Measurements from ENCODE around the gene ADAMTS17.

DNA sequence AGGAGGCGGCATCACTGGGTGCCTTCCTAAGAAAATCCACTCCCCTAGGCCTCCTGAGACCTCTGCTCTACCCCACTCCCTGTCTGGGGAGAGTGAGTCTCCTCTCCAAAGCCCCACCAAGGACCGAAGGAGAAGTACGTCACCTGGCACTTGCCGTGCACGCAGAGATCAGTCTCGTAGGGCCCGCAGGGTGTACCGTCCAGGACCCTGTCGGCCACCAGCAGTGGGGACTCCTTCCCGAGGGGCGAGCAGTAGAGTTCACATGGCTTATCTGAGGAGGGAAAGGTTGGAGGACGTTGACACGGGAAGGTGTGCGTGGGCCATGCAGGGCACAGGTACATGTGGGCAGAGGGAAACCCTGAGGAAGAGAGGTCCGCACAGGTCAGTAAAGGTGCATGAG lies 232.9 kb downstream of the ADAMTS17 start:
- TF ChIP-seq FOXP1 (CRISPR knock-in tag; IDR thresholded peaks at IDR 0.05), result no peak
- no peak for TF ChIP-seq STAT5A (IDR thresholded peaks at IDR 0.05; ENCODE audit: borderline replicate concordance, low read length)
- TF ChIP-seq ZNF274 (IDR thresholded peaks at IDR 0.05; ENCODE audit: borderline replicate concordance, low read depth, low read length), result no peak
- no peak for TF ChIP-seq TEAD2 (tag; IDR thresholded peaks at IDR 0.05)
- no peak for TF ChIP-seq JUNB (CRISPR knock-in tag; conservative IDR thresholded peaks at IDR 0.05)
- TF ChIP-seq, protein P1, sequence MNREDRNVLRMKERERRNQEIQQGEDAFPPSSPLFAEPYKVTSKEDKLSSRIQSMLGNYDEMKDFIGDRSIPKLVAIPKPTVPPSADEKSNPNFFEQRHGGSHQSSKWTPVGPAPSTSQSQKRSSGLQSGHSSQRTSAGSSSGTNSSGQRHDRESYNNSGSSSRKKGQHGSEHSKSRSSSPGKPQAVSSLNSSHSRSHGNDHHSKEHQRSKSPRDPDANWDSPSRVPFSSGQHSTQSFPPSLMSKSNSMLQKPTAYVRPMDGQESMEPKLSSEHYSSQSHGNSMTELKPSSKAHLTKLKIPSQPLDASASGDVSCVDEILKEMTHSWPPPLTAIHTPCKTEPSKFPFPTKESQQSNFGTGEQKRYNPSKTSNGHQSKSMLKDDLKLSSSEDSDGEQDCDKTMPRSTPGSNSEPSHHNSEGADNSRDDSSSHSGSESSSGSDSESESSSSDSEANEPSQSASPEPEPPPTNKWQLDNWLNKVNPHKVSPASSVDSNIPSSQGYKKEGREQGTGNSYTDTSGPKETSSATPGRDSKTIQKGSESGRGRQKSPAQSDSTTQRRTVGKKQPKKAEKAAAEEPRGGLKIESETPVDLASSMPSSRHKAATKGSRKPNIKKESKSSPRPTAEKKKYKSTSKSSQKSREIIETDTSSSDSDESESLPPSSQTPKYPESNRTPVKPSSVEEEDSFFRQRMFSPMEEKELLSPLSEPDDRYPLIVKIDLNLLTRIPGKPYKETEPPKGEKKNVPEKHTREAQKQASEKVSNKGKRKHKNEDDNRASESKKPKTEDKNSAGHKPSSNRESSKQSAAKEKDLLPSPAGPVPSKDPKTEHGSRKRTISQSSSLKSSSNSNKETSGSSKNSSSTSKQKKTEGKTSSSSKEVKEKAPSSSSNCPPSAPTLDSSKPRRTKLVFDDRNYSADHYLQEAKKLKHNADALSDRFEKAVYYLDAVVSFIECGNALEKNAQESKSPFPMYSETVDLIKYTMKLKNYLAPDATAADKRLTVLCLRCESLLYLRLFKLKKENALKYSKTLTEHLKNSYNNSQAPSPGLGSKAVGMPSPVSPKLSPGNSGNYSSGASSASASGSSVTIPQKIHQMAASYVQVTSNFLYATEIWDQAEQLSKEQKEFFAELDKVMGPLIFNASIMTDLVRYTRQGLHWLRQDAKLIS (CRISPR knock-in tag; IDR thresholded peaks at IDR 0.05), result no peak
- TF ChIP-seq, protein P2, sequence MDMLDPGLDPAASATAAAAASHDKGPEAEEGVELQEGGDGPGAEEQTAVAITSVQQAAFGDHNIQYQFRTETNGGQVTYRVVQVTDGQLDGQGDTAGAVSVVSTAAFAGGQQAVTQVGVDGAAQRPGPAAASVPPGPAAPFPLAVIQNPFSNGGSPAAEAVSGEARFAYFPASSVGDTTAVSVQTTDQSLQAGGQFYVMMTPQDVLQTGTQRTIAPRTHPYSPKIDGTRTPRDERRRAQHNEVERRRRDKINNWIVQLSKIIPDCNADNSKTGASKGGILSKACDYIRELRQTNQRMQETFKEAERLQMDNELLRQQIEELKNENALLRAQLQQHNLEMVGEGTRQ (CRISPR knock-in tag; IDR thresholded peaks at IDR 0.05), result no peak
- TF ChIP-seq, protein P3, sequence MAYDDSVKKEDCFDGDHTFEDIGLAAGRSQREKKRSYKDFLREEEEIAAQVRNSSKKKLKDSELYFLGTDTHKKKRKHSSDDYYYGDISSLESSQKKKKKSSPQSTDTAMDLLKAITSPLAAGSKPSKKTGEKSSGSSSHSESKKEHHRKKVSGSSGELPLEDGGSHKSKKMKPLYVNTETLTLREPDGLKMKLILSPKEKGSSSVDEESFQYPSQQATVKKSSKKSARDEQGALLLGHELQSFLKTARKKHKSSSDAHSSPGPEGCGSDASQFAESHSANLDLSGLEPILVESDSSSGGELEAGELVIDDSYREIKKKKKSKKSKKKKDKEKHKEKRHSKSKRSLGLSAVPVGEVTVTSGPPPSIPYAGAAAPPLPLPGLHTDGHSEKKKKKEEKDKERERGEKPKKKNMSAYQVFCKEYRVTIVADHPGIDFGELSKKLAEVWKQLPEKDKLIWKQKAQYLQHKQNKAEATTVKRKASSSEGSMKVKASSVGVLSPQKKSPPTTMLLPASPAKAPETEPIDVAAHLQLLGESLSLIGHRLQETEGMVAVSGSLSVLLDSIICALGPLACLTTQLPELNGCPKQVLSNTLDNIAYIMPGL (CRISPR knock-in tag; IDR thresholded peaks at IDR 0.05), result no peak
- TF ChIP-seq ZFP36 (IDR thresholded peaks at IDR 0.05; ENCODE audit: low read depth, low read length, partially characterized antibody), result no peak
